GM10248 (cell line): Measurements from ENCODE around the gene IGF2BP2.

Source experiments
- CTCF ChIA-PET: fragments of 300-600 bp; sonication (Branson Sonifier 250); formaldehyde crosslinking; extraction: SDS; loops from one replicate; lab custom pipeline; 2021; ENCODE audit warnings: antibody characterized with exemption; lab: Yijun Ruan, JAX
- POLR2A ChIA-PET: fragments of 350-650 bp; sonication (Branson Sonifier 250); formaldehyde crosslinking; extraction: SDS; loops from one replicate; lab custom pipeline; 2020; ENCODE audit warnings: antibody characterized with exemption; lab: Yijun Ruan, JAX
- DNase-seq: peaks from one replicate; pipeline ENCODE4 v3.0.0; 2012; ENCODE audit errors: extremely low spot score
- TF ChIP-seq, protein P1 (sequence below): IDR thresholded peaks from 2 replicates; pipeline ENCODE4 v1.5.1; 2012; ENCODE audit warnings: mild to moderate bottlenecking, low read depth; ENCODE audit errors: extremely low read depth, missing control alignments, control extremely low read depth

IGF2BP2 gene

GRCh38 chr3:185720326-185720725 is 104.5 kb downstream of the IGF2BP2 start:
- DNase-seq = no peak
- POLR2A ChIA-PET = no interaction called here
- TF ChIP-seq, protein P1, sequence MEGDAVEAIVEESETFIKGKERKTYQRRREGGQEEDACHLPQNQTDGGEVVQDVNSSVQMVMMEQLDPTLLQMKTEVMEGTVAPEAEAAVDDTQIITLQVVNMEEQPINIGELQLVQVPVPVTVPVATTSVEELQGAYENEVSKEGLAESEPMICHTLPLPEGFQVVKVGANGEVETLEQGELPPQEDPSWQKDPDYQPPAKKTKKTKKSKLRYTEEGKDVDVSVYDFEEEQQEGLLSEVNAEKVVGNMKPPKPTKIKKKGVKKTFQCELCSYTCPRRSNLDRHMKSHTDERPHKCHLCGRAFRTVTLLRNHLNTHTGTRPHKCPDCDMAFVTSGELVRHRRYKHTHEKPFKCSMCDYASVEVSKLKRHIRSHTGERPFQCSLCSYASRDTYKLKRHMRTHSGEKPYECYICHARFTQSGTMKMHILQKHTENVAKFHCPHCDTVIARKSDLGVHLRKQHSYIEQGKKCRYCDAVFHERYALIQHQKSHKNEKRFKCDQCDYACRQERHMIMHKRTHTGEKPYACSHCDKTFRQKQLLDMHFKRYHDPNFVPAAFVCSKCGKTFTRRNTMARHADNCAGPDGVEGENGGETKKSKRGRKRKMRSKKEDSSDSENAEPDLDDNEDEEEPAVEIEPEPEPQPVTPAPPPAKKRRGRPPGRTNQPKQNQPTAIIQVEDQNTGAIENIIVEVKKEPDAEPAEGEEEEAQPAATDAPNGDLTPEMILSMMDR = no peak
- CTCF ChIA-PET = interaction anchor here (0.7 to 4.0 kb wide), 7 partner anchors 10 to 60 kb away, joined by 3 to 20 read pairs (median 3); no protein-coding TSS in a partner anchor

DNA sequence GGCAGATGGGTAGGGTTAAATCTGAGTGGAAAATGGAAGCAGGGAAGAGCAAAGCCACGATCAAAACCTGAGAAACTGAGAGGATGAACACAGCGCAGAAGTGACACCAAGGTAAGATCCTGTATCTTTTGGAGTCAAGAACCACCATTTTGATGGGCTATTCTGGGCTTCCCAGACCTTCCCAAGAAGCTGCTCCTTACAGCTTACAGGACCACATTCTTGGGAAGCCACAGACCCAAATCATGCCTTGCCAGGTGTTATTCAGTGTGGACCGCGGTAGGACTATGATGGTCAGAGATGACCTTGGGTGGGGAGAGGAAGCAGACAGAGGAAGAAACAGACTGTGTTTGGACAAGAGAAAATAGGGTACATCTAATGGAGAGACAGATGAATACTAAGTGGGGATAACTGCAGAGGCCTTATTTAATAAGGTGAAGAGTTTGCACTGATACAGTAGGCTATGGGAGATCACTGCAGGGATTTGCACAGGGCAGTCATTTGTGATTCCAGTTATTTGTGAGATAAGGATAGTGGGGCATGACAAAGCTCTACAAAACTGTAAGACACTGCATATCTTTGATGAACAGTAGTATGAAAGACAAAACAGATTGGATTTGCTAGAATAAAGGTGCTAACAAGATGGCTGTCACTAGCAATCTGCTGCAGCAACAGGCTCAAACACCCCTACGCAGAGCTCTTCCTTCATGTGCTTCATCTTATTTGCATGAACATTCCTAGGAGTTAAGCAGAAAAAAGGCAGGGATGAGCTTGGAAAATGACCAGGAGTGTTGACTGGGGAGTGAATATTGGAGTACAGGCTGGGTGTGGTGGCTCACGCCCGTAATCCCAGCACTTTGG is 105.9 kb downstream of the IGF2BP2 start:
- ChIA-PET POLR2A (no interaction called here), CTCF (interaction anchor here (1.3 to 4.0 kb wide), 5 partner anchors 12 to 58 kb away, joined by 3 to 20 read pairs (median 4); no protein-coding TSS in a partner anchor)
- no peak for DNase-seq
- TF ChIP-seq, protein P1 = no peak

GRCh38 chr3:185717627-185718402 is 107.0 kb downstream of the IGF2BP2 start:
- no peak for DNase-seq
- ChIA-PET POLR2A (no interaction called here), CTCF (interaction anchor here (1.3 to 4.0 kb wide), 2 partner anchors 17 to 51 kb away, joined by 4 to 20 read pairs; no protein-coding TSS in a partner anchor)
- TF ChIP-seq, protein P1 = no peak

DNA sequence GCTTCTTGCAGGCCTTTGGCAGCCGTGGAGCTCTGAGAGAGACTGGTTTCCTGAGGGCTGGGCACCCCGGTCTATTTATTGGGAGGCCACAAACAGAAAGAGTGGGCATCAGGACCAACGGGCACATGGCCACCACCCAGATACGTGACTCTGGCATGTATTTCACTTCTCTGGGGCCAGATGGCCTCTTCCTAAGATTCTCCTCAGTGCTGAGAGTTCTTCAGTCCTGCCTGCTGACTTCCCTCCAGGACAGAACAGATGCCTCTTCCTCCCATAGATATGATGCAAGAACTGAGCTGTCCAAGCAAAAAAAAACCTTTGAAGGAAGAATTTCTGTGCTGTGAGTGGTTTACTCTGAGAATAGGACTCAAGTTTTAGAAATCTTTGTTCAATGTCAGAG is 107.7 kb downstream of the IGF2BP2 start:
- ChIA-PET POLR2A (no interaction called here), CTCF (interaction anchor here (4.0 kb wide), 1 partner anchor 52 kb away, joined by 20 read pairs; no protein-coding TSS in a partner anchor)
- no peak for DNase-seq
- TF ChIP-seq, protein P1 = no peak

DNA sequence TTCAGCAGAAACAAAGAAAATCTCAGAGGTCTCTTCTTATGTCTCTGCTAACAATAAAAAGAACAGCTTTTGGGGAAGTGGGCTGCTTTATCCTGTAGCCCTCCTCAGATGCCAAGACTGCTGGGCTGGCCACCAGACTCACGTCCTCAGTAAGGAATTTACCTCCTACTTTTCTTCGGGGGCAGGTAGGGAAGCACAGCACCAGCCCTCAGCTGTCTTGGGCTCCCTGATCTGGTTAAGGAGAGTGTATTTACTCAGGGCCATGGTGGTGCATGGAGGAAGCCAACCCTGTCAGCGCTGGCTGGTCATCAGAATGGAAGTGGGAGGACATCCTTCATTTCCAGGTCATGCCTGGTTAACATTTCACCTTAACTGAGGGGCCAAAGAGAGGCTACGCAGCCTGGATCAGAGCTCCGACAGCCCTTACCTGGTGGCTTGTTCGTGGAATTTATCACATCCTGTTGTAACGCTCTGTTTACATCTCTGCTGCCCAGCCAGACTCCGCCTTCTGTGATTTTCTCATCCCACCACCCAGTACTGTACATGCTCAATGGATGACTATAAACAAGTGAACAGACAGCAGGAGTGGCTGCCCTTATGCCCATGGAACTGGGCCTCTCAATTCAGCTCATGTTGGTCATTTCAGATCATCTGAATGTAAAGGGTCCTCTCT is 108.3 kb downstream of the IGF2BP2 start:
- no peak for DNase-seq
- ChIA-PET POLR2A (no interaction called here), CTCF (no interaction called here)
- TF ChIP-seq, protein P1 = no peak

DNA sequence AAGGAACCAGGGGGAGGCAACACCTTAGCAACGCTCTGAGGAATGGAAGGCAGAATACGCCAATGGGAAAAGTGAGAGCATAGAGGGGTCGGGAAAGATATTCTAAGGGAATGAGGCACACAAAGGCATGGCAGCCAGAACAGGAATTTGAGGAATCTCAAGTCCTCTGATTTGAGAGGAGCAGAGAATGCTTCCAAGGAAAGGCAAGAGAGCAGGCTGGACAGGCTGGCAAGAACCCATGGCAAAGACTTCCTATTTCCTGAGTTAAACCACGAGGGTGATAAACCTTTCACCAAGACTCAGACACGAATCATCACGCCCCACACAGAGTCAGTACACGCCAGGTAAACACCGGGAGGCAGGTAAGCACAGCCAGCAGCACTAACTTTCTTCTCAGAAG is 109.8 kb downstream of the IGF2BP2 start:
- TF ChIP-seq, protein P1 = no peak
- no peak for DNase-seq
- POLR2A ChIA-PET = no interaction called here
- CTCF ChIA-PET = no interaction called here
